Tibial nerve (tissue), 4 donors: ENCODE results near the gene MTCL1. TPM values are rescaled to one million over a fixed set of nuclear protein-coding genes. Genes with fewer than 3 reads are reported as not detected.

Experiments used
- DNase-seq, 2 donors: peaks; one replicate each; pipeline ENCODE4 v3.0.0-alpha.2; 2019; ENCODE audit warnings: low spot score in 2 of 2
- H3K27ac ChIP-seq, 4 donors: fragments of 200-600 bp; sonication (generic) in 3 of 4; one replicate each; pipeline ENCODE4 v1.5.1; 2017 to 2019; ENCODE audit warnings: mild to moderate bottlenecking in 1 of 4
- H3K27me3 ChIP-seq, 2 donors: fragments of 200-600 bp; sonication (generic) in 1 of 2; one replicate each; pipeline versions ENCODE4 v1.5.1 to v1.6.0; 2017 to 2019
- H3K36me3 ChIP-seq, 3 donors: fragments of 200-600 bp; sonication (generic); one replicate each; pipeline ENCODE4 v1.5.1; 2018 to 2019
- H3K4me1 ChIP-seq, 4 donors: fragments of 200-600 bp; sonication (generic) in 3 of 4; one replicate each; pipeline ENCODE4 v1.5.1; 2017 to 2019
- H3K4me3 ChIP-seq, 4 donors: fragments of 200-600 bp; sonication (generic) in 3 of 4; one replicate each; pipeline ENCODE4 v1.5.1; 2017 to 2019; ENCODE audit warnings: mild to moderate bottlenecking in 1 of 4, moderate library complexity in 1 of 4
- H3K9me3 ChIP-seq, 4 donors: fragments of 200-600 bp; sonication (generic) in 3 of 4; one replicate each; pipeline ENCODE4 v1.5.1; 2017 to 2019
- CTCF ChIP-seq, 5 experiments: fragments of 200-600 bp in 3 of 5; fragments of 450-650 bp in 2 of 5; sonication (generic) in 3 of 5; IDR thresholded peaks; one replicate each; pipeline ENCODE4 v1.5.1; 2016 to 2019; ENCODE audit warnings: antibody characterized with exemption in 5 of 5, mild to moderate bottlenecking in 3 of 5, moderate library complexity in 2 of 5
- EP300 ChIP-seq, 2 donors: sonication (generic); formaldehyde crosslinking; IDR thresholded peaks; one replicate each; pipeline ENCODE4 v1.6.1; 2017; ENCODE audit warnings: antibody characterized with exemption in 2 of 2, mild to moderate bottlenecking in 1 of 2
- POLR2A ChIP-seq, 2 donors: fragments of 450-650 bp; IDR thresholded peaks; one replicate each; pipeline ENCODE4 v1.6.1; 2017; ENCODE audit warnings: antibody characterized with exemption in 2 of 2, mild to moderate bottlenecking in 2 of 2, moderate library complexity in 2 of 2
- WGBS, 2 donors: methylation state at CpG; one replicate each; pipeline ENCODE4 v1.1.5; 2018; 5-methylcytosine and 5-hydroxymethylcytosine counted together
- total RNA-seq, 4 donors: library from RNA; depleted of rRNA; stranded (reverse); fragments of >200 nt; gene quantifications; one replicate each; pipeline ENCODE4 v1.1.0, GENCODE V29; 2016

The MTCL1 gene
- total RNA-seq, 4 donors from 2014 or later: 4.6 to 18.3 (median 5.3) TPM

- 66 to 72% methylated on average over 9 of the region's 9 CpGs for WGBS, 2 donors
- Histone ChIP-seq H3K27ac (no peak overlapping the region), H3K9me3 (no peaks in the 10 kb centered on the region), H3K27me3 (no peaks in the 10 kb centered on the region), H3K4me3 (no peak overlapping the region), H3K4me1 (no peaks in the 10 kb centered on the region), H3K36me3 (peaks cover 0 to 58% (median 0%) of the 10 kb centered on the region in 3 donors)
- TF ChIP-seq POLR2A (IDR thresholded peaks at IDR 0.05) (no peak), EP300 (IDR thresholded peaks at IDR 0.05) (no peak), CTCF (IDR thresholded peaks at IDR 0.05) (no peak)
- DNase-seq: no peak
Measured at GRCh38 chr18:8820396-8821082, 115.2 kb downstream of the MTCL1 start.

GRCh38 chr18:8821083-8821465 is 115.7 kb downstream of the MTCL1 start:
- no peaks in the 10 kb centered on the region for H3K4me1 ChIP-seq
- H3K4me3 ChIP-seq: no peak overlapping the region

GRCh38 chr18:8821531-8821930 is 116.2 kb downstream of the MTCL1 start:
- no peak for DNase-seq
- Histone ChIP-seq H3K4me3 (no peak overlapping the region), H3K4me1 (no peaks in the 10 kb centered on the region), H3K27ac (no peak overlapping the region), H3K36me3 (peaks cover 0 to 64% (median 0%) of the 10 kb centered on the region in 3 donors), H3K27me3 (no peaks in the 10 kb centered on the region), H3K9me3 (no peaks in the 10 kb centered on the region)
- TF ChIP-seq EP300 (IDR thresholded peaks at IDR 0.05) (no peak), POLR2A (IDR thresholded peaks at IDR 0.05) (no peak)
- WGBS, 2 donors: 53 to 70% methylated on average over 1 of the region's 1 CpG

More at GRCh38 chr18:8821083-8821465, 115.7 kb downstream of the MTCL1 start:
- H3K27ac ChIP-seq: no peak overlapping the region
- TF ChIP-seq EP300 (IDR thresholded peaks at IDR 0.05) (no peak), CTCF (IDR thresholded peaks at IDR 0.05) (no peak), POLR2A (IDR thresholded peaks at IDR 0.05) (no peak)
- no peaks in the 10 kb centered on the region for H3K9me3 ChIP-seq
- no peaks in the 10 kb centered on the region for H3K27me3 ChIP-seq
- no peak for DNase-seq
- H3K36me3 ChIP-seq: peaks cover 0 to 64% (median 0%) of the 10 kb centered on the region in 3 donors
- WGBS, 2 donors: 51% methylated on average over 3 of the region's 3 CpGs

- H3K4me3 ChIP-seq: no peak overlapping the region
- peaks cover 0 to 64% (median 0%) of the 10 kb centered on the region in 3 donors for H3K36me3 ChIP-seq
- TF ChIP-seq POLR2A (IDR thresholded peaks at IDR 0.05): no peak
- TF ChIP-seq EP300 (IDR thresholded peaks at IDR 0.05): no peak
- no peak for TF ChIP-seq CTCF (IDR thresholded peaks at IDR 0.05)
- no peak overlapping the region for H3K27ac ChIP-seq
- 96% methylated on average over 10 of the region's 10 CpGs for WGBS, 2 donors
- H3K9me3 ChIP-seq: no peaks in the 10 kb centered on the region
- H3K27me3 ChIP-seq: no peaks in the 10 kb centered on the region
- DNase-seq: no peak
- H3K4me1 ChIP-seq: no peaks in the 10 kb centered on the region
Measured at GRCh38 chr18:8822643-8823042, 117.3 kb downstream of the MTCL1 start.

- 82 to 93% methylated on average over 6 of the region's 6 CpGs for whole genome bisulfite sequencing, 2 donors
- no peaks in the 10 kb centered on the region for H3K4me1 ChIP-seq
- no peak for DNase-seq
- TF ChIP-seq POLR2A (IDR thresholded peaks at IDR 0.05) (no peak), EP300 (IDR thresholded peaks at IDR 0.05) (no peak), CTCF (IDR thresholded peaks at IDR 0.05) (no peak)
- H3K4me3 ChIP-seq: no peak overlapping the region
- H3K27ac ChIP-seq: no peak overlapping the region
- H3K27me3 ChIP-seq: no peaks in the 10 kb centered on the region
- H3K36me3 ChIP-seq: peaks cover 0 to 59% (median 0%) of the 10 kb centered on the region in 3 donors
- H3K9me3 ChIP-seq: no peaks in the 10 kb centered on the region
Measured at GRCh38 chr18:8823530-8823929, 118.2 kb downstream of the MTCL1 start.
